ENCODE measurements around the gene TLK1.

- TF ChIP-seq CTCF (conservative IDR thresholded peaks at IDR 0.05) (no peak), ZFX (IDR thresholded peaks at IDR 0.05) (no peak)
These were observed 111.0 kb downstream of the TLK1 start for GRCh38 chr2:171049691-171050090.

Data from C4-2B (cell line).